GM12872 (cell line): ENCODE data around the gene WNK4.

Source experiments
- TF ChIP-seq, protein P1 (sequence below): IDR thresholded peaks from 3 replicates; pipeline ENCODE4 v1.5.1; 2011; ENCODE audit warnings: low read depth, mild to moderate bottlenecking, low read length, moderate library complexity; ENCODE audit not compliant: insufficient read depth

The WNK4 gene

DNA sequence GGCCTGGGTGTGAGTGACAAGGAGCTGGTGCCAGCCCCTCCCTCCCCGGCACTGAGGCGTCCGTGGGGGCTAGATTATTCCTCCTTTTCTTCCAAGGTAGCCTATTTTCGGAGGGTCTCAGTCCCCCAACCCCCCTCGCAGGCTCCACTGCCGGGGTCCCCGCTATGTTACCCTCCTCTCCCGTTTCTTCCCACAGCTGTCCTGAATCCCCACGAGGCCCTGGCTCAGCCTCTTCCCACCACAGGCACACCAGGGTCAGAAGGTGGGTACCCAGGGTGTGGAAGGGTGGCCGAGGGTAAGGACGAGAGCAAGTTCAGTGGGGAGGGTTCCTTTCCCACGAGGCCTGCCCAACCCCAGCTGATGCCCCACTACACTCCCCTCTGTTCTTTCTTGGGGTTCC, 18.8 kb upstream of the WNK4 start:
- TF ChIP-seq, protein P1, sequence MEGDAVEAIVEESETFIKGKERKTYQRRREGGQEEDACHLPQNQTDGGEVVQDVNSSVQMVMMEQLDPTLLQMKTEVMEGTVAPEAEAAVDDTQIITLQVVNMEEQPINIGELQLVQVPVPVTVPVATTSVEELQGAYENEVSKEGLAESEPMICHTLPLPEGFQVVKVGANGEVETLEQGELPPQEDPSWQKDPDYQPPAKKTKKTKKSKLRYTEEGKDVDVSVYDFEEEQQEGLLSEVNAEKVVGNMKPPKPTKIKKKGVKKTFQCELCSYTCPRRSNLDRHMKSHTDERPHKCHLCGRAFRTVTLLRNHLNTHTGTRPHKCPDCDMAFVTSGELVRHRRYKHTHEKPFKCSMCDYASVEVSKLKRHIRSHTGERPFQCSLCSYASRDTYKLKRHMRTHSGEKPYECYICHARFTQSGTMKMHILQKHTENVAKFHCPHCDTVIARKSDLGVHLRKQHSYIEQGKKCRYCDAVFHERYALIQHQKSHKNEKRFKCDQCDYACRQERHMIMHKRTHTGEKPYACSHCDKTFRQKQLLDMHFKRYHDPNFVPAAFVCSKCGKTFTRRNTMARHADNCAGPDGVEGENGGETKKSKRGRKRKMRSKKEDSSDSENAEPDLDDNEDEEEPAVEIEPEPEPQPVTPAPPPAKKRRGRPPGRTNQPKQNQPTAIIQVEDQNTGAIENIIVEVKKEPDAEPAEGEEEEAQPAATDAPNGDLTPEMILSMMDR, result no peak

DNA sequence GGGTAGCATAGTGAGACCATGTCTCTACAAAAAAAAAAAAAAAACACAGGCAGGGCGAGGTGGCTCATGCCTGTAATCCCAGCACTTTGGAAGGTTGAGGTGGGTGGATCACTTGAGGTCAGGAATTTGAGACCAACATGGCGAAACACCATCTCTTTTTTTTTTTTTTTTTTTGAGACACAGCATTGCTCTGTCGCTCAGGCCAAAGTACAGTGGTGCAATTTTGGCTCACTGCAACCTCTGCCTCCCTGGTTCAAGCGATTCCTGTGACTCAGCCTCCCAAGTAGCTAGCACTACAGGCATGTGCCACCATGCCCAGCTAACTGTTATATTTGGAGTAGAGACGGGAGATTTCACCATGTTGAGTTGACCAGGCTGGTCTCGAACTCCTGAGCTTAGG, 14.3 kb upstream of the WNK4 start:
- TF ChIP-seq, protein P1, result no peak

DNA sequence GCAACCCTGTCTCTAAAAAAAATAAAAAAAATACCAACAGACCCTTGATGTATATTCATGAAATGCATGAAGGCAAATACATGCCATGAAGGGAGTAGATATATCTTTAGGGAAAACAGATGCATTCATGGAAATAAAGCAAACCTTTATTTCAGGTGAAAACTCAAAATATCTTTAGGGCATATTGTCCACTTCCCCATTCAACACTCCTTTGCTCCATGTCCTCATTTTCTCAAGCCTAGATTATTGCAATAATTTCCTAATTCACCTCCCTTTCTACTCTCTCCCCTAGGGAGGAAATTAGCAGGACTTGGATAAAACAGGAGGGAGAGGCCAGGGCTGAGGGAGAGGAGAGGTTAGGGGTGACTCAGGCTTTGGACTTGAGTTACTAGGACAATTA, 12.9 kb upstream of the WNK4 start:
- TF ChIP-seq, protein P1, result no peak

DNA sequence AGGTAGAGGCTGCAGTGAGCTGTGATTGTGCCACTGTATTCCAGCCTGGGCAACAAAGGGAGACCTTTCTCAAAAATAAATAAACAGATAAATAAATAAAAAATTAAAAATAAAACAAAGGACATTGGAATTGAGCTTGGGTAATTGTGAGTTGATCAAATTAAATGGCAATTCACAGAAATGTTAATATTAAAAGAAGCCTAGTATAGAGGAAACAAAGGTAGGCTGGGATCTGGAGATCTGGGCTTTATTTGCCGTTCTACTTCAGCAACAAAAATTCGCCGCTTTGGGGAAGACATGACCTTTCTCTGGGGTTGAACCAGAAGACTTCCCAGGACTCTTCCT, 7.5 kb upstream of the WNK4 start:
- TF ChIP-seq, protein P1, result no peak

DNA sequence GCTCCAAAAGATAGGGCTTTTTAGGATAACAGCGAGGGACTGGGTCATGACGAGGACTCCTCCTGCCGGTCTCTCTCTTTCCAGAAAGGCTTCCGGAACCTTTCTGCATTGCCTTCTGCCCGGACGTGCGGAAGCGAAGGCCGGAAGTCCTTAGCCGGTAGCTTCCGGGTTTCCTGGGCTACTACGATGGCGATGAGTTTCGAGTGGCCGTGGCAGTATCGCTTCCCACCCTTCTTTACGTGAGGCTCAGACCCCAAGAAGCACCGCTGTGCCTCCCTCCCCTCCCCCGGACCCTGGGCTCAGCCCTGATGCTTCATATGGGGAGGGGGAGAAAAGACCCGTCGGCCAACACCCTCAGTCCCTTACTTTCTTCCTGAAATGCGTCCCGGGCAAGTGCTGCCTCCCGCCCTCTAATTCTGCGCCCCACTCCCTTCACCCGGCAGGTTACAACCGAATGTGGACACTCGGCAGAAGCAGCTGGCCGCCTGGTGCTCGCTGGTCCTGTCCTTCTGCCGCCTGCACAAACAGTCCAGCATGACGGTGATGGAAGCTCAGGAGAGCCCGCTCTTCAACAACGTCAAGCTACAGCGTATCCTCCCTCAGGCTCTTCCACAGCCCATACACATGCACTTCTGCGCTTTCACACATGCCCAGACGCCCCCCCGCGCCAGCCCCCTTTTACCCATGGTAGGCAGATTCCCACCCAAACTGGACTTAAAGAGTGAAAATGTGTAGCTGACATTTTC, 6.9 kb upstream of the WNK4 start, which contains the start of gene VPS25:
TSS of gene VPS25 (plus strand) at position 160 of the 746 bp plus-strand sequence. CDS start at position 187, 27 bp downstream.
- TF ChIP-seq, protein P1, result 0 out of 3 replicates have a peak, but pooled peaks have one; percentile 3

DNA sequence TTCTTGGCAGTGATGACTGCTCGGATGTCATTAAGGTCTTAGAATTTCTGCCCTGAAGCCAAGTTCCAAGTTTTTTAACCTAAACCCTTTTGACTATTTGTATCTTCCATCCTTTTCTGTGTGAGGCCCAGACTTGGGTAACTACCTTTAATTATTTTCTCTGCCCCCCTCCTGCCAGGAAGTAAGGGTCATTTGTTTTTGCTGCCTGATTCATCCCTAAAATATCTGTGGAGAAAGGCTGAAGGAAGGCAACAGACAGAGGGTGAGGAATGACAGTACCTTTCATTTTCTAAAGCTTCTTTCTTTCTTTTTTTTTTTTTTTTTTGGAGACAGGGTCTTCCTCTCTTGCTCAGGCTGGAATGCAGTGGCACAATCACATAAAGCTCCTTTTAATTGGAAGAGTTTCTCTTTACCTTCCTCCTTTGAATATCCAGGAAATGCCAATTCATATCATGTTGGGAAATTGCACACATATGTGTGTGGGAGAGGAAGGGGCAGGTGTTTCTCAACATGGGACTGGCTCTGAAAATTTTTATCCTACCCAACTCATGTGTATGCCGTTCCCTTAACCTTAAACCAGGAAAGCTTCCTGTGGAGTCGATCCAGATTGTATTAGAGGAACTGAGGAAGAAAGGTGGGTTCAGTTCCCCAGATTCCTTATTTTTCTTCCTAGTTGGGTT, 6.2 kb upstream of the WNK4 start:
- TF ChIP-seq, protein P1, result no peak

DNA sequence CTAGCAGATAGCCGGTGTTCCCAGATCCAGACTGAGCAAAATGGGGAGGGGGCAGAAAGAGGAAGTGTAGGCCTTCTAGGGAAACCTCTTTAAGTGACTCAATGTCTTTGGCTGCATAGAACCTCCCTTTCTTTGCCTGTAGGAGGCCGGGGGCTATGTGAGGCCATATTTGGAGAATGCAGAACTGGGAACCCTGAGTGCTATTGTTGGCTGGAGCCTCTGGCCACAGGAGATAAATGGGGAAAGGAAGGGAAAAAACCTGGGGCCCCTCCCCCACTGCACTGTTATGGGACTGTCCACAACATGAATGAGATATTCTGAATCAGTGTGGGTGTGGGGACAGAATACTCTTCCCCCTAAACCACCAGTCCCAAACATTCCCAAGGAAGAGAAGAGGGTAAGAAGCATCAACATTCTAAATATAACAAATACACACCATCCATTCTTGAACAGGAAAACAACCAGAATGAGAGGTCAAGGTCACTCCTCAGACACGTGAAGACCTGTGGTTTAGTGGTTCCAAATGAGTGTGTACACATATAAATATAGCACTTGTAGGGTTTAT, 4.8 kb upstream of the WNK4 start:
- TF ChIP-seq, protein P1, result peak; percentile 14; the same call in 1 of the 3 replicates
